ENCODE data around the gene ESRRA. TPM values are rescaled to one million over a fixed set of nuclear protein-coding genes. Genes with fewer than 3 reads are reported as not detected.

Gene ESRRA
- total and polyA plus RNA-seq, 9 of the 15 experiments (the other 6 are each of a cell fraction or from before 2014, with no cell fraction given), result 0.27 to 89.7 (median 23.7) TPM

DNA sequence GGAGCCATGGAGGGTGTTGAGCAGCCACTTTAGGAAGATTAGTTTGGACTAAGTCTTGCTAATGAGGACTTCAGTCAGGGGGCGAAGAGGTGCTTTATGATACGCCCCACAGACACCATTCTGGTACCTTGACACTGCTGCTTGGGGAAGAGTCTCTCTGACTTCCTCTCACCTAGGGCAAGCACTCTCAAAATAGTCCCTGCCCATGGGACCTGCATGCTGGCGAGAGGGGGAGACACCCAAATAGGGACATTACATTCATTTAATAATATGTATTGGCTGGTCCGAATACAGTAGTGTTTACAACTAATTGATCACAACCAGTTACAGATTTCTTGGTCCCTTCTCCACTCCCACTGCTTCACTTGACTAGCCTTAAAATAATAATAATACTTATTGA is 9.6 kb upstream of the ESRRA start:
- 20% methylated on average over 4 of the region's 4 CpGs for WGBS (ENCODE audit: insufficient coverage, low coverage, missing lambda C conversion rate)
- POLR2A ChIA-PET, result no interaction called here
- CTCF ChIA-PET (ENCODE audit: low intra/inter-chr PET ratio), result no interaction called here
- Histone ChIP-seq H3K4me3 (no peak overlapping the region), H3K9me3 (replicated peaks; ENCODE audit: control insufficient read depth, insufficient read depth, low read depth, low read length) (no peaks in the 10 kb centered on the region), H4K20me1 (replicated peaks; ENCODE audit: control insufficient read depth, insufficient read depth, low read length) (no peaks in the 10 kb centered on the region; the same call in 1 of the 2 replicates), H2AFZ (ENCODE audit: low read depth, low read length) (no peak overlapping the region), H3K4me1 (replicated peaks in 1 of 2; ENCODE audit: control insufficient read depth in 2 of 2, insufficient read depth in 2 of 2, low read length in 2 of 2) (peaks cover 2 to 56% of the 10 kb centered on the region in 2 experiments; a peak in 4 of 5 replicates), H3K27me3 (ENCODE audit: control insufficient read depth in 2 of 2, insufficient read depth in 2 of 2, low read length in 2 of 2) (peaks cover 48 to 67% of the 10 kb centered on the region in 2 experiments), H3K79me2 (ENCODE audit: control insufficient read depth, insufficient read depth, low read length) (no peaks in the 10 kb centered on the region), H3K27ac (ENCODE audit: extremely low read depth, low read depth, low read length) (no peak overlapping the region), H3K4me2 (ENCODE audit: insufficient read depth, low read length) (no peak overlapping the region), H3K9me1 (ENCODE audit: control insufficient read depth, insufficient read depth, low read length) (no peaks in the 10 kb centered on the region), H3K36me3 (ENCODE audit: control insufficient read depth, insufficient read depth, low read length) (no peaks in the 10 kb centered on the region), H3K9ac (ENCODE audit: insufficient read depth in 1 of 2, low read depth in 2 of 2, low read length in 2 of 2) (no peak overlapping the region)
- TF ChIP-seq CXXC5 (CRISPR knock-in tag; IDR thresholded peaks at IDR 0.05) (no peak), ZNF3 (CRISPR knock-in tag; IDR thresholded peaks at IDR 0.05) (no peak), ZFP30 (CRISPR knock-in tag; IDR thresholded peaks at IDR 0.05; ENCODE audit: borderline replicate concordance) (no peak), SPI1 (IDR thresholded peaks at IDR 0.05; ENCODE audit: borderline replicate concordance, low read depth, low read length) (no peak), RBM14 (IDR thresholded peaks at IDR 0.05; ENCODE audit: borderline replicate concordance, insufficient read depth, low read depth, low read length) (no peak), ZNF431 (CRISPR knock-in tag; IDR thresholded peaks at IDR 0.05) (no peak), ZNF655 (CRISPR knock-in tag; IDR thresholded peaks at IDR 0.05) (no peak), MED1 (CRISPR knock-in tag; IDR thresholded peaks at IDR 0.05; ENCODE audit: borderline replicate concordance) (no peak), POU5F1 (IDR thresholded peaks at IDR 0.05; ENCODE audit: borderline replicate concordance, low read depth, low read length, partially characterized antibody) (no peak), THRAP3 (IDR thresholded peaks at IDR 0.05; ENCODE audit: borderline replicate concordance) (no peak), NONO (IDR thresholded peaks at IDR 0.05; ENCODE audit: low read depth in 2 of 2, low read length in 1 of 2) (no peak), ZNF232 (CRISPR knock-in tag; IDR thresholded peaks at IDR 0.05) (no peak), SLC30A9 (CRISPR knock-in tag; IDR thresholded peaks at IDR 0.05) (no peak), ZC3H8 (IDR thresholded peaks at IDR 0.05) (no peak), CBX1 (IDR thresholded peaks at IDR 0.05; ENCODE audit: low read depth) (no peak), DACH1 (IDR thresholded peaks at IDR 0.05; ENCODE audit: partially characterized antibody) (no peak), TRIM28 (IDR thresholded peaks at IDR 0.05) (no peak), CREBBP (IDR thresholded peaks at IDR 0.05; ENCODE audit: low read depth, low read length) (no peak)
- TF ChIP-seq, protein P1, sequence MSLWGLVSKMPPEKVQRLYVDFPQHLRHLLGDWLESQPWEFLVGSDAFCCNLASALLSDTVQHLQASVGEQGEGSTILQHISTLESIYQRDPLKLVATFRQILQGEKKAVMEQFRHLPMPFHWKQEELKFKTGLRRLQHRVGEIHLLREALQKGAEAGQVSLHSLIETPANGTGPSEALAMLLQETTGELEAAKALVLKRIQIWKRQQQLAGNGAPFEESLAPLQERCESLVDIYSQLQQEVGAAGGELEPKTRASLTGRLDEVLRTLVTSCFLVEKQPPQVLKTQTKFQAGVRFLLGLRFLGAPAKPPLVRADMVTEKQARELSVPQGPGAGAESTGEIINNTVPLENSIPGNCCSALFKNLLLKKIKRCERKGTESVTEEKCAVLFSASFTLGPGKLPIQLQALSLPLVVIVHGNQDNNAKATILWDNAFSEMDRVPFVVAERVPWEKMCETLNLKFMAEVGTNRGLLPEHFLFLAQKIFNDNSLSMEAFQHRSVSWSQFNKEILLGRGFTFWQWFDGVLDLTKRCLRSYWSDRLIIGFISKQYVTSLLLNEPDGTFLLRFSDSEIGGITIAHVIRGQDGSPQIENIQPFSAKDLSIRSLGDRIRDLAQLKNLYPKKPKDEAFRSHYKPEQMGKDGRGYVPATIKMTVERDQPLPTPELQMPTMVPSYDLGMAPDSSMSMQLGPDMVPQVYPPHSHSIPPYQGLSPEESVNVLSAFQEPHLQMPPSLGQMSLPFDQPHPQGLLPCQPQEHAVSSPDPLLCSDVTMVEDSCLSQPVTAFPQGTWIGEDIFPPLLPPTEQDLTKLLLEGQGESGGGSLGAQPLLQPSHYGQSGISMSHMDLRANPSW (CRISPR knock-in tag; IDR thresholded peaks at IDR 0.05), result no peak
- BruUV-seq (replicated peaks), result no TSS peak
- intact Hi-C loops (cut with micrococcal nuclease), result no loop called here
- in situ Hi-C loops (cut with MboI), result no loop called here
- FAIRE-seq (no peak), DNase-seq (ENCODE audit: extremely low read depth in 1 of 4, low spot score in 3 of 4) (no peak), ATAC-seq (no peak)
